GDM1 (cell line): ENCODE results near the gene ADSS1.

Experiments
- DNase-seq: peaks from one replicate; lab custom pipeline; 2025; lab: John Stamatoyannopoulos, UW

The ADSS1 gene

DNA sequence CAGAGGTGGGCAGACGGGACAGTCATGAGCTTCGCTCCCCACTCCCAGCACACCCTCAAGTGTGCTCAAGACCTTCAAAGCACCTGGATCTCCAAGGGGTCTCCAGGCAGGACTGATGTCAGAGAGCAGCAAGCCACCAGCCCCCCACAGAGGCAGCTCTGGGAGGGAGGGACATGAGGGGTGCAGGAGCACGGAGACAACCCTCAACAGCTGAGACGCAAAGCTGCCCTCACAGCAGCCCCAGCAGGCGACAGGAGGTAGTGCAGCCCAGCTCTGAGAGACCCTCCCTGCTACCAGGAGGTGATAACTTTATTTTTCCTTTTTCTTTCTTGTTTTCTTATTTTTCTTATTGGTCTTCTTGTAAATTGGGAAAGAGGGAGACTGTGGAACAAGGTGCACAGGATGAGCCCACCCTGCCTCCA is 46.8 kb downstream of the ADSS1 start:
- DNase-seq: no peak

DNA sequence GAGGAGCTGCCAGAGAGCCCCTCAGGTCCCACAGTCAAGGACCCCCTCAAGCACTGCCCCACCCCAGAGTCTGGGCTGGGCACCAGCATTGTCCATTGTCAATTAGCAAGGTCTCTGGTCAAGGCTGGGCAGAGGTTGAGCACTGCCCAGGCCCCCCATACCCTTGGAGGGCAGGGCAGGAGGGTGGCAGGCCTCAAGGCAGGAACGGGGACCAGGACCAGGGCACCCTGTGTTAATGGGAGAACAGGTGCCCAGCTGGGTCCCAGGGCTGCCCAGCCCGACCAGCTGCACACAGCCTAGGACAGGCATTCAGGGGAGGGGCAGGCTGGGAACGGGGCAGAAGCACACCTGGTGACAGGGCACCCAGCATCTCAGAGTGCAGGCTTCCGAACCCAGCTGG is 47.3 kb downstream of the ADSS1 start:
- DNase-seq: no peak

DNA sequence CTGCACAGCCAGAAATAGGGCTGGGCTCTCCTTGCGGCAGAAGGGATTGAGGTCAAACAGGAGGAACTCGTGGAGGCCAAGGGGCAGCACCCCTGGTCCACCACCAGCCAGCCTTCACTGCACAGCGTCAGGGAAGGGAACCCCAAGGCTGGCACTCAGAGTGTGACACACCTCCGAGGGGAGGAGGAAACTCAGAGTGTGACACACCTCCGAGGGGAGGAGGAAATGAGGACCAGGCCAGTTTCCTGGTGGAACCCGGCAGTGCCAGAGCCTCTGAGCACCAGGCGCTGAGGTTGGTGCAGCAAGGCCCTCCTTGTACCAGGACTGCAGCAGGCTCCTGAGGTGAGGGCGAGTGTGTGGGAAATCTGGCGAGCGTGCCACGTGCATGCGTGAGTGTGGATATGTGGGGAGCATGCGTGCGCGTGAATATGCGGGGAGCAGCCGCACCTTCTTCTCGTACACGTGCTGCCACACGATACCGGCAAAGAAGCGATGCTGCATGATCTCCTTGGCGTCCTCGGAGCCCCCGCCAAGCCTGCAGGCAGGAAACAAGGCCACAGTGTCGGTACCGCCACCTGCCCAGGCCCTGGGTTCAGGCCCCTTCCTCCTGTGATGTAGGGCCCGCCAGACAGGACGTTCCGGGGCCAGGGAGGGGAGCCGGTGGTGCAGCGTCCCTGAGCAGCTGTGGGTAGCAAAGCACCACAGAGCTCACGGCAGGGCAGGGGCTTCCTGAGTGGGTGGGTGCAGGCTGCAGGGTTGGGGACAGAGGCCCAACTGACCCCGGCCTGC is 48.1 kb downstream of the ADSS1 start:
- no peak for DNase-seq

DNA sequence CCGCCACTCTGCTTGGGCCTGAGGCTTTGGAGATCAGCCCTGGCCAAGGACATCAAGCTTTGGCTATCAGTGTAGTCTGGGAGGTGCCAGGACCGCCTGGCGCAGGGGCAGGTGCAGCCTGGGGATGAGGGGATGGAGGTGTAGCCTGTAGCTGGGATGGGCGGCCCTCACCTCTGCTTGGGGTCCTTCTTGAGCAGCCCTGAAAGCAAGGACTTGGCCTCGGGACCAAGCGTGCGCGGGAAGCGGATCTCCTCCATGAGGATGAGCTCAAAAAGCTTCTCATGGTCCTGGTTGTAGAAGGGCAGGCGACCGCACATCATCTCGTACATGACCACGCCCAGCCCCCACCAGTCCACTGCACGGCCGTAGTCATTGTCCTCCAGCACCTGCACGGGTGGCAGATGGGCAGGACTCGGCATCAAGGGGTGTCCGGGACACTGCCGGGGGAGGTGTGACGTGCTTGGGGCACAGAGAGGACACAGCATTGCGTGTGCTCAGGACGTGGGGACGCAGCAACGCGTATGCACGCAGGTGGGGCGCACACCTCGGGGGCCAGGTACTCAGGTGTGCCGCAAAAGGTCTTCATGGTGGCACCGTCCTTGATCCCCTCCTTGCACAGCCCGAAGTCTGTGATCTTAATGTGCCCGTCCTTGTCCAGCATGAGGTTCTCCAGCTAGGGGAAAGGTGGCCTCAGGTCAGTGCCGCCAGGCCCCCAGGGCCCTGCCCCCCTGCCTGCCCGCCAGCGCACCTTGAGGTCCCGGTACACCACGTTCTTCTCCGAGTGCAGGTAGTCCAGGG is 48.9 kb downstream of the ADSS1 start:
- no peak for DNase-seq

DNA sequence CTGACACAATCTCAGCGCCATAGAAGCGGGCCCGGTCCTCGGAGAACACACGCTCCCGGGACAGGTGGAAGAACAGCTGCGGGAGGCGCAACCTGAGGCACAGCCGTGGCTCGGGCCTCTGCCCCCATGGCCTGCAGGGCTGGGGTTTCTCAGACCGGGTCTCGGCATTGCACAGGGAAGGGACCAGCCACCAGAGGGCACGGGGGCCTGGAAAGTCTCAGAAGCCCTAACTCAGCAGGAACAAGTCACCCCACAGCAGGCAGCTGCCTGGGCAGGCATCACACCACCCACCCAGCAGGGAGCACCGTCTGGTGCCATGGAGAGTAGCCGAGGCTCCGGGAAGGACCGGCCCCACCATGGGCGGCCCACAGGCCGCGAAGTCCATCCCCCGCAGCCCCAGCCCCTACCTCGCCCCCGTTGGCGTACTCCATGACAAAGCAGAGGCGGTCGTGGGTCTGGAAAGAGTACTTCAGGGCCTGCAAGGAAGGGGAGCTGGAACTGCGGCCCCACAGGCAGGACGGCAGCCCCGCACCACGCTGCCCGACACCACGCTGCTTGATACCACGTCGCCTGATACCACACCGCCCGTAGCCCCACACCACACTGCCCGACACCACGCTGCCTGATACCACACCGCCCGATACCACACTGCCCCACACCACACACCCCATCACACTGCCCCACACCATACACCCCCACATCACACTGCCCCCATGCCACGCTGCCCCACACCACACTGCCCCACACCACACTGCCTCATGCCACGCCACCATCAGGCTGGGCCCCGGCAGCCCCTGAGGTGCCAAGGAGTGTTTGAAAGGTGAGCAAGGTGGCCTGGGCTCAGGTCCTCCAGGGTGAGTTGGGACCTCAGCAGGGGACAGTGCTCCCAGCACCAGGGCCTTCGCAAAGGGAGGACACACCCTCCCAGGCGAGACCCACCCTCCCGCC is 49.8 kb downstream of the ADSS1 start:
- DNase-seq: no peak

DNA sequence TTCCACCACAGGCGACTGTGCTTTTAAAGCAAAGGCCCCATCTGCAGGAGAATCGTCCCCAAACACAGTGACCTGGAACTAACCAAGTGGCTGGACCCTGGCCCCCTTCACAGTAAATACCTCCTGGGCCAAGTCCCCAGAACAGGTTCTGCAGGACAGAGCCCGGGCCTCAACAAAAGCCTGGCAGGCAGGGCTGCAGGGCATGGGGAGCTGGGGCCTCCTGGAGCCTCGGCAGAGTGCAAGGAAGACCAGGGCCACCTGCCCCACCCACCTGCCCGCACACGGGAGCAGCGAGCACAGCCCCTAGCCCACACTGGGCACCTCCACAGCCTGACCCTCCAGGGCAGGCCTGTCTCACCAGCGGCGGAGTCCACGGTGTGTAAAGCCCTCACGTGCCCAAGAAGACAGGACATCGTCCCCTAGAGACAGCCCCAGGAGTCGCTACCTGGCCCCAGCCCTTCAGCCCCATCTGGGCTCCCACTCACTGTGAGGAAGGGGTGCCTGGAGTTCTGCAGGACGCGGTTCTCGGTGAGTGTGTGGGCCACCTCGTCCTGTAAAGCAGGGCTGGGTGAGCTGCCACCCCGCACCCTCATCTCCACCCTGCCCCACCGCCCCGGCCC is 50.5 kb downstream of the ADSS1 start:
- no peak for DNase-seq

DNA sequence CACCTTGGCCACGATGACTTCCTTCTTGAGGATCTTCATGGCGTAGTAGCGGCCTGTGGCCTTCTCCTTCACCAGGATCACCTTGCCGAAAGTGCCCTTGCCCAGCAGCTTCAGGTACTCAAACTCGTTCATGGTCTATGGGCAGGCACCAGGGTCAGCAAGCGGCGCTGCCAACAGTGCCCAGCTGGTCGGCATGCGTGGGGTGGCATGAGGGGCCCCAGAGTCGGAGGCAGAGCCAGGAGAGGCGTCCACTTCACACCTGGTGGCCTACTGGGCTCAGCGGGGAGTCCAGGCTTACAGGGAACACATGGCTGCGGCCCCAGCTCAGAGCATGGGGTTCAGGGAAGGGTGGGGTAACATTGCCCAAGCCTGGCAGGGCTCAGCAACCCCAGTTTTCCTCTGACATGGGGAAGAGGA is 51.1 kb downstream of the ADSS1 start:
- DNase-seq: no peak

DNA sequence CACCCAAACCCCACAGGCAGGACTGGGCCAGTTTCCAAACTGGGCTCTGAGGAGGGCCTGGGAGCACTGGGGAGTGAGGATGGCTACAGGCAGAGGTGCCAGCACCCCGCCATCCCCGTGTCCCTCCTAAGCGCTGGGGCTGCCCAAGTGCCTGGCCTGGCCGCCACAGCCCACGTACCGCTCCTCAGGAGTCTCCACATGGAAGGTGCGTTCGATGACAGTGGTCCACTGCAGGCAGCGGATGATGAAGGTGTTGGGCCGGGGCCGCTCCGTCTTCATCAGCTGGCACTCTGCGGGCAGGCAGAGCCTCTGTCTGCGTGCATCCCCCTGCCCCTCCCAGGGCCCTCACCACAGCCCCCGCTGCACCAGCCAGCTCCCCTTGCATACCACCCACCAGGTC is 52.5 kb downstream of the ADSS1 start:
- no peak for DNase-seq

DNA sequence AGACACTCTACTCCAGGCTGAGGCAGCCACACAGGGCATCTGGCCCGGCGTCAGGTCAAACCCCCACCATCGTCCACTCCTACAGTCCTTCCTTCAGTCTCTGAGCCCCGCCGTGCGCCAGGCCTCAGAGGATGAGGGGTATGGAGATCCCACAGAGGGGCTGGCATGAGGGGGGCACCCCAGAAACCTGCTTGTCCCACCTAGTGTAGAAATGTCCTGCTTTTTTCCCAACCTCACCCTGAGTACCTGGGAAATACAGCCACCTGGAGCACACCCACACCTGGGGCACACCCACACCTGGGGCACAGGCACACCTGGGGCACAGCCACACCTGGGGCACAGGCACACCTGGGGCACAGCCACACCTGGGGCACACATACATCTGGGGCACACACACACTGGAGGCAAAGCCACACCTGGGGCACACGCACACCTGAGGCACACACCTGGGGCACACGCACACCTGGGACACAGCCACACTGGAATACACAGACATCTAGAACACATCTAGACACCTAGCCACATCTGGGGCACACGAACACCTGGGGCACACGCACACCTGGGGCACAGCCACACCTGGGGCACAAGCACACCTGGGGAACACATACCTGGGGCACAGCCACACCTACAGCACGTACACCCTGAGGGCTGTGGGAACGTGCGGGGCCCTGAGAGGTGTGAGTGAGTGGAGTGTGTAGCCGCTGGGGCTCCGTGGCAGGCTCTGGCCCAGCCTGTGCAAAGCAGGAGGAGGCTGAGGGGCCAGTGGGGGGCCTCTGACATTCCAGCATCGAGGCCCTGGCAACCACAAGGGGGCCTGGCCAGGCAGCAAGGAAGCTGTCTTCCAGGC is 53.2 kb downstream of the ADSS1 start:
- DNase-seq: no peak

DNA sequence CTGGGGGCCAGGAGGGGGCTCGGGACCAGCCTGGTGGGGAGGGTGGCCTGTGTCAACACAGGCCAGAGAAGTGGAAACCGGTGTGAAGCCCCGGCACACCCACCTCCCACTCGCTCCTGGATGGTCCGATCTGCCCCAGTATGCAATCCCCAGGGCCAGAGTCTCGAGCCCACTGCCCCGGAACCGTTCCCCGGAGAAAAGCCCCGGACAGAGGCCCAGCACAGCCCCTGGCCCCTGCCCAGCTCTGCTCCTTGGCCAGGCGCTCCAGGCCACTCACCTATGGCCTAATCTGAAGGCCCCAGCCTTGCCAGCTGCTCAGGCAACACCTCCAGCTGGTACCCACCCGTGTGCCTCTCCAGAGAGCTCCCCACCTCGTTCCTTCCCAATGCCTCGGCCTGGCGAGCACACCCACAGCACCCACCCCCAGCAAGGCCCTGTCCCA is 53.8 kb downstream of the ADSS1 start:
- no peak for DNase-seq

DNA sequence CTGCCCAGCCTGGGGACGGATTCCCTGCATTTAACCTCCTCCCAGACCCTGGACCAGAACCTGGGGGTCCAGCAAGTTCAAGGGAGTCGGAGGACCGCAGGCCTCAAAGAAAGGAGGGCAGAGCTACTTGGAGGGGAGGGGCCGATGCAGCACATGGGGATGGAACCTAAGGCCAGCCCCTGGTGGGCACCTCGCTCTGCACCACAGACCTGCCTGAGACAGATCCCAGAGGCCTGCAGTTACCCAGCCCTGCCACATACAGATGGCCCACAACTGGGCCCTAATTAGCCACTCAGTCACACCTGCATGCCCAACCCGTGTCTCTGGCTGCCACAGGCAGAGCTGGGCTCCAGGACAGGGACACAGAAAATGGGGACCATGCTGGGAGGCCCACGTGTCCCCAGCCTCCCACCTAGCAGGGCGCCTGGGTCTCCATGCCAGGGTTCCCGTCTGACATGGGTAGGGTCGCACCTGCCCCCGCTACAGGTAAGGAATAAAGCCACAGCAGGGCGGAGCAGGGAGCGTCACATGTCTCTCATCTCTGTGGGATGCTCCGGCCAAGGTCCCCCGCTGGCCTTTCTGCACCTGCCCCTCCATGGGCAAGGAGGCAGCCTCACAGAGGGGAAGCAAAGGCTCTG is 54.8 kb downstream of the ADSS1 start:
- DNase-seq: no peak

DNA sequence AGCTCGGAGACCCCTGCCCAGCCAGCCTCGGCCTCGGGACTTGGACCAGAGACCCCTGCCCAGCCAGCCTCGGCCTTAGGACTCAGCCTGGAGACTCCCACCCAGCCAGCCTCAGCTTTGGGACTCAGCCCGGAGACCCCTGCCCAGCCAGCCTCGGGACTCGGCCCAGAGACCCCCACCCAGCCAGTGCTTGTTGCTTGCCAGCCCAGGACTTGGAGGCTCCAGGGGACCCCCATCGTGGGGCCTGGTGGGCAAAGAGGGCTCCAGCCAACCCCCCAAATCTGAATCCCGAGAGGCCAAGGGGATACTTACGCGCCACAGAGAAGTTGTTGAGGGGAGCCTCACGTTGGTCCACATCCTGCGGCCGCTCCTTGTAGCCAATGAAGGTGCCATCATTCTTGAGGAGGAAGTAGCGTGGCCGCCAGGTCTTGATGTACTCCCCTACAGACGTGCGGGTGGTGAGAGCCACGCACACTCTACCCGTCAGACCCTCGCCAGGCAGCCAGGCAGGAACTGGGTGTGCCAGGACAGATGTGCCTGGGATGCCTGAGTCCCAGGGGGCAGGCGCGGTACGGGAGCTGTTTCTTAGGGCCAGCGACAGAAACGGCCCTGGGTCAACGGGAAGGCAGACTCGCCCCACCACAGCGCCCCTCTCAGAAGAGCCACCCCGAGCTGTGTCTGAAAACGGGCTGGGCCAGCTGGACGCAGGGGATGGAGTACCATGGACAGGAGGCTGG is 55.9 kb downstream of the ADSS1 start:
- DNase-seq: no peak

DNA sequence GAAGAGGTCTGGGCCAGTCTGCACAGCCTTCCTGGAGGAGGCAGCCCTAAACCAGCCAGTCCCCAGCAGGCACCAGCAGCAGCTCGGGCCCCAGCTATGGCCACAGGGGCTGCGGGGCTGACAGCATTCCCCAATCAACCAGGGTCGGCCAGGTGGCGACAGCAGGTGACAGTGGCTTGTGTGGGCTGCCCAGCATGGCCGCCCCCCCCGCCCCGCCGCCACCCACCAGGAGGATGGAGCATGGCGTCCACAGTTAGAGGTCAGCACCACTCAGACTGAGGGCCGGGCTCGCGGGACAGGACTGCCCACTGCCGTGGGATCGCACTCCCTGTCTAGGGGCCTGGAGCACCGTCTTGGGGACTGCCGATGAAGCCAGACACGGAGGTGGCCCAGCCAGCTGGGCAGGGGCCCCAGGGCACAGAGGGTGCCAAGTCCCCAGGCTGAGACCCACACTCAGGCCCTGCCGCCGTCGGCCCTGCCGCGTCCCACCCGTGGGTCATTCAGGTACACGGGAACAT is 56.5 kb downstream of the ADSS1 start:
- no peak for DNase-seq

DNA sequence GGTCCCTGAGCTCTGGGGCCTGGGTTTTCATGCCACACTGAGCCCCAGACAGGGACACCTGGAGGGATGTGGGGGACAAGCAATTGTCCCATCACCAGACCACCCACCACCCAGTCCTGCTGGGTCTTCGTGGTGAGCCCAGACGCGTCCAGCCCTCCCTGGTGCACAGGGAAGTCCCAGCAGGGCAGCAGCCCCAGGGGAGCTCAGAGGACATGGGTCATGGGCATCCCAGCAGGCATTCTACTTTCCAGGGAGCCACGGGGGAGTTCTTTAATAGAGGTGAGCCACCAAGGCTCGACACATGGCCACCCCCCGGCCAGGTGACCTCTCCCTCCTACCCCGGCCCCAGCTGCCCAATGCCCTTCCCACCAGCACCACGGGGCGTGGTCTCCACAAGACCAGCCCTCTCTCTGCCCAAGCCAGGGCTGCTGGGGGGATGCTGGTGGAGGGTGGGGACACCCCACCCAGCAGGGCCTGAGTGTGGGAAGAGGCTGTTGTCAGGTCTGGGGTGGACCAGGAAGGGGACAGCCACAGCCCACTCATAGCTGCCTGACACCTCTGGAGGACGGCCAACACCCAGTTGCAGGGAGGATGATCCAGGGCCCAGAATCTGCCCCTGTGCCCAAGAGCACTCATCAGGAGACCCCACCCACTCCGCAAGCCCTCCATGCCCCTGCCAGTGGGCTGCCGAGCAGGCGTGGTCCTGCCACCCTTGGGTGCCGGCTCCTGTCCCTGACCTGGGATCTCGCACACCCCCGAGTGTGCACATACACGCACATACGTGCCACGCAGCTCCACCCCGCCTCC is 57.4 kb downstream of the ADSS1 start:
- DNase-seq: no peak

DNA sequence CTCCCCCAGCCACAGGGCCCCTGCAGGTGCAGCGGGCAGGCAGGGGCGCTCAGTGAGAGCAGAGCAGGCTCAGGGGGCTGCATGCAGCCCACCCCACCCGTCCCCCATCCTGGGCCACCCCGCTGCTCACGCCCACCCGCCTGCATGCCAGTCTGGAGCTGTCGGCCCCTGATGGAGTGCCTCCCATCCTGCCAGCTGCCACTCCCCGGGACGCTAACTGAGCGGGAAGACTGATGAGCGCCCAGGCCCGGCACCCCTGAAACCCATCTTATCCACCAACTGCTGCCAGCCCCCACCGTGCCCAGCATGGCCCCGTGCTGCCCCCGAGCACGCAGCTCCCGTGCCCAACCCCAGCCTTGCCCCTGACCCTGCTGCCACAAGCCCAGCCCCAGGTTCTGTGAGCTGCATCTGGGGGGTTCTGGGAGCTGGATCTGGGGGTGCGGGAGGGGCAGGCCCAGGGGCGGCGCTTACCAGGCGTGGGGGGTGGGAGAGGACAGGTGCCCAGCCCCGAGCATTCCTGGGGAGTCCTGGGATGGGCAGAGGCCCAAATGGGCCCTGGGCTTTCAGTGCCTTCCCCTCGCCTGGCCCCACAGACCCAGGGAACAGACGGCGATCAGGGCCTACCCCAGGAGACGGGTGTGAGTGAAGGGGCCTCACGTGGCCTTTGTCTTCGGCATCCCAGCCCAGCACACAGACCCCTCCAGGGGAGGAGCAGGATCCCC is 58.2 kb downstream of the ADSS1 start:
- no peak for DNase-seq

DNA sequence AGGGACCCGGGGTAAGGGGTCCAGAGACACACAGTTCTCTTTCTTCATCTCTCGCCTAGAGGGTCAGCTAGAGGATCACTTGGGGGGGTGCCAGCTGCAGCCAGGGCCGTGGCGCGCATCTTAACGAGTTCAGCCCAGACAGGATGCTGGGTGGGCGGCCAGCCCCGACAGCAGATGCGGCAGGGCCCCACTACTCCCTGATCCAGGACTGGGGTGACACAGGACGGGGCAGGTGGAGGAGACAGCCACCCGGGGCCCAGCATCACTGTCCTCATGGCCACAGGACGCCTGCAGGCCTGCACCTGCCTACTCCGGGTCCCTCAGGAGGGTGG is 58.7 kb downstream of the ADSS1 start:
- DNase-seq: no peak

DNA sequence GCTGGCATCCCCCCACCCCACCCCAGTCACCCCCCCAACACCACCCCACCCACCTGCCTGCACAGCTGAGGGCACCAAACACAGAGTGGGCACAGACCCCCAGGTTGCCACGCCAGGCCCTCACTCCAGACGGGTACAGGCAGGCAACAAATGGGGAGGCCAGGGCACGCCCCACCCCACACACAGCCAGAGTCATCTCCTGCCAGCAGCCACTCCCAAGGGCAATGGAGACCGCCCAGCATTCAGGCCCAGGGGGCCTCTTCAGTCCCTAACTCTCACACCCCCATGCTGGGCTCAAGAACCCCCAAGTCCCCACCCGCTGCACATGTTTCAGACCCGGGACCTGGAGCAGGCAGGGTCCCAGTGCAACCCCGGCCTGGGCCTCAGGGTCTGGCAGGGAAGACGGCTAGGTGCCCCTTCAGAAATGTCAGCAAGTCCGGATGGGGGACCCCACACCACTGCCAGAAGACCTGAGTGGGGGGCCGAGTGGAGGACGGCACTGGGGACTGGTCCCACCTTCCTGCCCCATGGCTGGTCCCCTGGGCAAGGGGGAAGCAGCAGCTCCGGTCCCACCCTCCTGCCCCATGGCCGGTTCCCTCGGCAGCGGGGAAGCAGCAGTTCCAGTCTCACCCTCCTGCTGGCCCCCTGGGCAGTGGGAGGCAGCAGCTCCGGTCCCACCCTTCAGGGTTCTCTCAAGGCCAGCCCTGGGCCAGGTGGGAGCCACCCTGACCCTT is 59.6 kb downstream of the ADSS1 start:
- DNase-seq: no peak
